Left kidney (tissue), 2 donors: ENCODE measurements around the gene TCF7. TPM values are rescaled to one million over a fixed set of nuclear protein-coding genes. Genes with fewer than 3 reads are reported as not detected.

Source experiments
- DNase-seq: peaks from one replicate; pipeline ENCODE4 v3.0.0-alpha.2; 2013
- polyA plus RNA-seq: library from polyadenylated mRNA; unstranded; fragments of 120-200 nt; gene quantifications from one replicate; pipeline ENCODE4 v1.2.1, GENCODE V29; 2013; ENCODE audit not compliant: insufficient read length

TCF7 gene
- polyA plus RNA-seq, 1 donor, result 13.0 TPM

DNA sequence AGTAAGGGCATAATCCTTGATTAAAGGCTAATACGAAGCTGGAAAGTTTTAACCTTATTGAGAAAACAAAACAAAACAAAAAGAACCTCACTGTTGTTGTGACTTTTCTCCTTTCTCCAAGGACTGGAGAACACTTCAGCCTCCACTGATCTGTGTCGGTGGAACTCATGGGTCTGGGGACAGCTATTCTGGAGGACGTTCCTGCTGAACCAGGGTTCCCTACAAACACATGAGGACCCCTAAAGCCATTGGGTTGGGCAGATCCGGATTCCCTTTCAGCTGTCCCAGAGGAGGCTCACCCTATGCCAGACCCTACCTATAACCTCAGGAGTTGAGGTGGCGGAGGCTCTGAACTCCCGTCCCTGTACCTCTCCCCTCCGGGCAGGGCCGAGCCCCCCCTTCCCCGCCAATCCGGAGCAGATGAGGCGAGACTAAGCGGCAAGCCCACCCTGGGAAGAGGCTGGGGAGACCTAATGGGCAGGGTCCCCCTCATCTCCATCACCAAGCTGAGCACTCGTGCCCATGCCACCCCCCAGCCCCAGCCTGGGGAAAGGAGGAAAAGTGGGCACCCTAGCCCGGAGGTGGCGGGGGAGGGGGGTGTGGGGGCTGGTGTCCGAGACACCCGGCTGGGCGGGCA lies 1.6 kb upstream of the TCF7 start:
- no peak for DNase-seq

GRCh38 chr5:134113363-134113889 lies 1.1 kb upstream of the TCF7 start:
- DNase-seq, result no peak

DNA sequence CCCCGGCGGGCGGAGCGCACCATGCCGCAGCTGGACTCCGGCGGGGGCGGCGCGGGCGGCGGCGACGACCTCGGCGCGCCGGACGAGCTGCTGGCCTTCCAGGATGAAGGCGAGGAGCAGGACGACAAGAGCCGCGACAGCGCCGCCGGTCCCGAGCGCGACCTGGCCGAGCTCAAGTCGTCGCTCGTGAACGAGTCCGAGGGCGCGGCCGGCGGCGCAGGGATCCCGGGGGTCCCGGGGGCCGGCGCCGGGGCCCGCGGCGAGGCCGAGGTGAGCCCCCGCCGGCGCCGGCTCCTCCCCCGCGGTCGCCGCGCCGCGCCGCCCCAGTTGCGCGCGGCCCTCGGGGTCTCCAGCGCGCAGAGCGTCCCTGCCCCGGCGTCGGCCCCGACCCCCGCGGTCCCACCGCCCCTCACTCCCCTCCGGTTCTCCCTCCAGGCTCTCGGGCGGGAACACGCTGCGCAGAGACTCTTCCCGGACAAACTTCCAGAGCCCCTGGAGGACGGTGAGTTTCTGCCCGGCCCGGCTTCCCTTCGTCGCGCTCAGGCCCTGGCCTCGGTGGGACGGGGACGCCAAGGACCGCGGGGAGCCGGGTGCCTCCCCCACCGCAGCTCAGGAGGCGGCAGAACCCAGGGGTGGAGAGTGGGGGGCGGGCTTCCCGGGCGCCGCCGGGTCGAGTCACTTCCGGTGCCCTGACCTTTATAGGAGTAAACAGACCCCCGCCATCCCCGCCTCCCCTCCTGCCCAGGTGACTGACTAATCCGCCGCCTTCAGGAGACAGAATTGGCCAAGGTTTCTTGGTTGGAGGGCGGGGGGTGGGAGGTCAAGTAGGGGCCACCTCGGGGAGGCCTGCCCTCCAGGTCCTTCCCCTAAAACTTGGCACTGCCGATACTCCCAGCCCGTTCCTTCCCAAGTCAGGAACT lies 665 bp downstream of the TCF7 start:
- no peak for DNase-seq

GRCh38 chr5:134115806-134116175 lies 1.3 kb downstream of the TCF7 start:
- no peak for DNase-seq

DNA sequence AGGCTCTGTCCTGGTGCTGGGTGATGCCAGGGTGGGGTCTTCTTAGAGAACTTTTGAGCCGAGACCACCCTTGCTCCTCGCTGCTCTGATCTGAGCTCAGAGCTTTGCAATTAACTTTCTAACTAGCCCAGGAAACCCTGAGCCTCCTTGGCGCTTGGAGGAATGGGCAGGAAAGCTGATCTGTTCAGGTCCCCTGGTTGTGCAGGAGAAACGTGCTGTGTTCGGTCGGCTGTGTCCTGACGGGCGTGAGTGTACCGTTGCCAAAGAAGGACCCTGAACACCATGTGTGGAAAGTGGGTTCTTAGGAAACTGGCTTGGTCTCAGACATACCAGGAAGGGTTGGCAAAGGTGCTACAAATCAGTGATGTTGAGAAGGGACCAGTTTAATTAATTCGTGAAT lies 1.8 kb downstream of the TCF7 start:
- DNase-seq, result no peak

DNA sequence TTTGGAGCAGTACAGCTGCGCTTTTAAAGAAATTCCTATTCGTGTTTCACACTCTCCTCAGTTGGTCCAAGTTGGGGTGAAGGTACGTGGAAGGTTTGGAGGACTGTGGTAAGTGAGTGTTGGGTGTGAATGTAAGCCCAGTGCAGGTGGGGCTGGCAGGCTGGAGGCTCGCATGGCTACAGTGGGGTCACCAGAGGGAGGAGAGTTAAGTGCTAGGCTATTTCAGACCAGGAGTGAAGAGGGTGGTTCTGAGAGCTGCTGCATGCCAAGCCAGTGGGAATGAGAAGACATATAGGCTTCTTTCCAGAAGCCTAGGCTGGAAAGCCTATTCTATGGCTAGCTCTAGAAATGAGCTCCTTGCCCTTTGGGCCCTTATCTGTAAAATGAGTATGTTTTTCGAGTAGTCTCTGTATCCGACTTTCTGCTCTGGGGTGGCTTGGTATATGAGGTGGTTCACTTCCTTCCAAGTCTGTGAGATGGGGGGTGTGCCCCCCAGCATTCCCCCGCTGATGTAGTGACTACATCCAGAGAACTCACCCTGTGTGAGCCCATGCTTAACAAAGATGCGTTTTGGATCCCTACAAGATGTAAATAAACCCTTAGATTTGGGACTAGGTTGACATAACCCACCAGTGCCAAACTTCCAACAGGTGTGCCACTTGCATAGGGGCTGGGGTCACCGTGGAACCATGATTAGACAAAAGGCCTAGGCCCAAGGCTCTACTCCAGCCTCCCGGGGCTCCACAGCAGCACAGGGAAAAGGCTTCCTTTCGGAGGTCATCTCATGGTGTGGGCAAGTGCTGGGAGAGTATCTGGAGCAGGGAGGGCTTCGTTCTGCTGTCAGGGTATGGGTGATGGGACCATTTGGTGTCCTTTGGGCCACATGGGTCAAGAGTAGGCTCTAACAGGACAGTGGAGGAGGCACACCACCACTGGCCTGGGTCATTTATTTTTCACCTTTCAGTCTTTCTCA lies 2.6 kb downstream of the TCF7 start:
- no peak for DNase-seq

- no peak for DNase-seq
Observed at GRCh38 chr5:134118212-134118835, 3.8 kb downstream of the TCF7 start.

- no peak for DNase-seq
Observed at GRCh38 chr5:134119720-134120119, 5.2 kb downstream of the TCF7 start.

GRCh38 chr5:134120386-134121138 lies 6.1 kb downstream of the TCF7 start:
- DNase-seq, result no peak

- no peak for DNase-seq
Observed at GRCh38 chr5:134122530-134122929, 8.0 kb downstream of the TCF7 start.

DNA sequence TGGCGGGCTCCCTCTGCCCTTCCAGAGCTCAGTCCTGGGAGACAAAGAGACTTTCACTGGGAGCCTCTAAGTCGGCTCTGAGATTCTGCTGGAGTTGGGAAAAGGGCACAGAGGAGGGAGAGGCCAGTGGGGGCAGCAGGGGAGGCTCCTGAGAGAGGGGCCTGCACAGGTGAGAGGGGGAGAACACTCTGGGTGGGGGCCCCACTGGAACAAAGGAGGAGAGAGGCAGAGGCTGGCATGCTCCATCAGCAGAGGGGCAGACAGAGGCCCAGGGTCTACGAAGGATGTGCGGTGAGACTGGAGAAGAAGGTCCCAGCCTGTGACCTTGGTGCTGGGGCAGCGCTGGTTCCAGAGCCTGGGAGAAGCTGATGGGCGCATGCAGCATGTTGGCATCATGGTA lies 8.9 kb downstream of the TCF7 start:
- DNase-seq, result no peak

DNA sequence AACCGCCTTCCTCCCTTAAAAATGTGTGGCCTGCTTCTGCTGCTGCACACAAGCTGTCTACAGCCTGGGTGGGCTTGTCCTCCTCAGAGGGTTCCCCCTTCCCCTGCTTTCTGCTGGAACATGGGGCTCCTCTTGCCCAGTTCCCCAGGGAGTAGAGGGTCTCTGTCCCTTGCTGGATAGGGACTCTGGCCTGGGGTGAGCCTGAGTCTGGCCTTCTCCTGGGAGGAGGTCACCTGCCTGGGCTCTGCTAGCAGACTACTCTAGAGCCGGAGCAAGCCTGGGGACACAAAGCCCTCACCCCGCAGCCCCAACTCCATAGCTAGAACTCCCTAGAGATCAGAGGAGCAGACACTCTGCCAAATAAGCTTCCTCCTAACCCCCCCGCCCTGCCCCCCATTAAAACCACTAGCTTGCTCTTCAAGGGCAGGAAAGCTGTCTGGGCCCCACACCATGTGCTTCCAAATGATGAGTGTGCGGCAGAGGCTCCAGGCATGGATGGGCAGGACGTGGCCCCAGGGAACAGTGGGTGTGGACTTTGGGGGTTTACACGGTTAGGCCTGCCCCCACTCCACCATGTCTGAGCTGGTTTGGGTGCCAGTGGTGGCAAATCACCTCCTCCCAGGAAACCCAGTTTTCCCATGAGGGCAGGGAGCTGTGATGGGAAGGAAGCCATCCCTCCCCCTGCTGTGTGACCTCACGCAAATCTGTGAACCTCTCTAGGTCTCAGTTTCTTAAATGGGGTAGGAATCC lies 10.0 kb downstream of the TCF7 start:
- no peak for DNase-seq

GRCh38 chr5:134125039-134126015 lies 10.8 kb downstream of the TCF7 start:
- no peak for DNase-seq

- no peak for DNase-seq
Observed at GRCh38 chr5:134127376-134127861, 12.9 kb downstream of the TCF7 start.

DNA sequence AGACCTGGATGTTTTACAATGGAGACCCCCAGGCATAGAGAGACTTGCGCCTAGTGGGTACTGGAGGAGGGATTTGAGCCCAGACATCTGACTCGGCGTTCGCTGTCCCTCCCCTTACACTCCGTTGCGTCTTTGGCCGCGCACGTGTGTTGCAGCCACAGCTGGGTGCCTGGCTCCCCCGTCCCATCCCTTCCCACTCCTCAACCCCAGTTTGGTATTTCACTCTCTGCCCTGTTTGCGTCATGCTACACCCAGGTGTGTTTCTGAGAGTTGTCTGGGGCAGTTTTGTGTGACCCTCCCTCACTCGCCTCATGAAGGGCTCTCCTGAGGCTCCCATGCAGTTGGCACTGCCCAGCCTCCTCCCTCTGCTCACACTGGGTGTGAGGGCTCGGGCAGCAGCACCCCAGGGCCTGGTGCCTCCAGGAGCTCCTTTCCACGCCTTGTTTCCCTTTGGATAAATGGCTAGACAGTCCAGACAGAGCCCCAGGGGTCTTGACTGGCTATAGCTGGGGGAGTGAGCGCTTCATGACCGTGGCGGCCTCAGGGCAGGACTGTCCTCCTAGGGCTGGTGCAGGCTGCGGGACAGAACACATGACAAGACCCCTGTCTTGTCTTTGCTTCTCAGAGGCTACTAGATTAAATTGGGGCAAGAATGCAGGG lies 13.6 kb downstream of the TCF7 start:
- no peak for DNase-seq

DNA sequence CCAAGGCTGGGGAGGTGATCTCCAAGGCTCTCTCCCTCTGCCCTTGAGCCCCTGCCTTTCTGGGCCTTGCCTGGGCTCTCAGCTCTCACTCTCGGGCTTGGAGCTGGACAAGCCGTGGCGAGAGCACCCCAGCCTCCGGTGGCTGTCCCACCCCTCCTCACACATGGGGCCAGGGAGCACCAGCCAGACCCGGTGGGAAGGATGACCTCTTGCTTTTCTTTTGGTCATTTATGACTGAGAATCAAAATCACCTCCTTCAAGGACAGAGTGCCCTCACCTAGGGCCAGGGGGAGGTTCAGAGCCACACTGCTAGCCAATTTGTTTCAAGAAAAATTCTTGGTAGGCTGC lies 14.1 kb downstream of the TCF7 start:
- DNase-seq, result no peak

DNA sequence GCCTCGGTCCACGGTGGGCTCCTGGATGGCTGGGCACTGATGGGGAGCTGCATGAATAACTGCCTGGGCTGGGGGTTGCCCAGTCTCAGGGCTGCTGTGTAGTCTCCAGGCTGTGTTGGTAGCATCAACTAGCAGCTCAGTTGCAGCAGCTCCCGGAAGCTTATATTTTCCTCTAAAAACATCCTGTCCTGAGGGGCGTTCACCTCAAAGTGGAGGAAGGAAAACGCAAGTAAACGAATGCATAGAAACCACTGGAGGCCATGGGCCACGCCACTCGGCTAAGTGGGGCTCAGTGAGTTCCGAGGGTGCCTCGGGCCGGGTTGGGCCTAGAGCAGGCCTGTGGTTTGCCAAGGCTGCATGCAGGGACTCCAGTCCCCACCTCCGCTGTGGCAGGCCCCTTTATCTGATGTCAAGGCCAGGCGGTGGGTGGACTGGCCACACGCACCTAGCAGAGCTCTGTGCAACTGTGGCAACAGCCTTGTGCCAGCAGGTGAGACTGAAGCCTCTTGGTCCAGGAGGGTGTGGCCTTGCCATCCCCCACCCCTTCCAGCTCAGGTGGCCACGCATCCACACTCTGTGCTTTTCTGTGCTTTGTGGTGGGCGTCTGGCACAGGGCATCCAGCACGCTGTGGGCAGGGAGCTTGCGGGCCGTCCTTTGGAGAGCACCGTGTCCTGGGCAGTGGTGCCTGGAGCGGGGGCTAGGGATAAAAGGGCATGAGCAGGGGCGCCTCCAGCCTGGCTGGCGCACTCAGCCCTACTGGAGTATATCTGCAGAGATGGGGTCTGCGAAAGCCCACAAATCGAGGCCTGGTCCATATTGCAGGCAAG lies 15.1 kb downstream of the TCF7 start:
- DNase-seq, result no peak
